ENCODE data around the gene FAM53A. TPM values are rescaled to one million over a fixed set of nuclear protein-coding genes. Genes with fewer than 3 reads are reported as not detected.

Gene FAM53A
- total RNA-seq, 4 donors from 2014 or later: 6.1 to 33.7 (median 13.6) TPM

- peaks cover 0 to 44% (median 0%) of the 10 kb centered on the region in 3 donors for H3K36me3 ChIP-seq
- peak overlapping the region in 1 of 4 donors; percentile 3 for H3K4me3 ChIP-seq
- DNase-seq (ENCODE audit: low spot score in 2 of 2): no peak
- 90 to 94% methylated on average over 27 to 31 of the region's 31 CpGs for WGBS, 2 donors
- no peaks in the 10 kb centered on the region for H3K27me3 ChIP-seq
- H3K9me3 ChIP-seq: no peaks in the 10 kb centered on the region
- H3K4me1 ChIP-seq: peaks cover 0 to 31% (median 7%) of the 10 kb centered on the region in 4 donors
- peak overlapping the region in 2 of 4 donors; percentile 30 to 44 for H3K27ac ChIP-seq
- no peak for TF ChIP-seq POLR2A (IDR thresholded peaks at IDR 0.05)
- TF ChIP-seq EP300 (IDR thresholded peaks at IDR 0.05): no peak
- TF ChIP-seq CTCF (IDR thresholded peaks at IDR 0.05): no peak
These were observed 44.2 kb upstream of the FAM53A start for GRCh38 chr4:1728061-1728980.

- Histone ChIP-seq H3K27ac (peak overlapping the region in 2 of 4 donors; percentile 34 to 46), H3K4me1 (peaks cover 0 to 32% (median 7%) of the 10 kb centered on the region in 4 donors), H3K9me3 (no peaks in the 10 kb centered on the region), H3K4me3 (peak overlapping the region in 1 of 4 donors; percentile 3), H3K36me3 (peaks cover 0 to 44% (median 0%) of the 10 kb centered on the region in 3 donors), H3K27me3 (no peaks in the 10 kb centered on the region)
- WGBS, 2 donors: 67 to 72% methylated on average over 17 to 18 of the region's 18 CpGs
- TF ChIP-seq CTCF (IDR thresholded peaks at IDR 0.05) (no peak), POLR2A (IDR thresholded peaks at IDR 0.05) (no peak), EP300 (IDR thresholded peaks at IDR 0.05) (no peak)
- DNase-seq (ENCODE audit: low spot score in 2 of 2): peak; percentile 27 to 49
These were observed 43.3 kb upstream of the FAM53A start for GRCh38 chr4:1727117-1728031.

GRCh38 chr4:1726146-1726934 is 42.2 kb upstream of the FAM53A start:
- H3K9me3 ChIP-seq: no peaks in the 10 kb centered on the region
- TF ChIP-seq CTCF (IDR thresholded peaks at IDR 0.05) (peak; percentile 89 to 96 (median 95)), POLR2A (IDR thresholded peaks at IDR 0.05) (no peak)
- H3K4me1 ChIP-seq: peaks cover 0 to 42% (median 16%) of the 10 kb centered on the region in 4 donors
- H3K4me3 ChIP-seq: no peak overlapping the region
- WGBS, 2 donors: 51 to 55% methylated on average over 12 to 16 of the region's 17 CpGs
- H3K36me3 ChIP-seq: peaks cover 0 to 37% (median 0%) of the 10 kb centered on the region in 3 donors
- no peaks in the 10 kb centered on the region for H3K27me3 ChIP-seq
- H3K27ac ChIP-seq: peak overlapping the region in 2 of 4 donors; percentile 34 to 46
- DNase-seq (ENCODE audit: low spot score in 2 of 2): peak; percentile 87 to 94

- WGBS, 2 donors: 88 to 89% methylated on average over 6 to 10 of the region's 10 CpGs
- Histone ChIP-seq H3K4me3 (no peak overlapping the region), H3K9me3 (no peaks in the 10 kb centered on the region), H3K4me1 (peaks cover 0 to 42% (median 16%) of the 10 kb centered on the region in 4 donors), H3K36me3 (peaks cover 0 to 29% (median 0%) of the 10 kb centered on the region in 3 donors), H3K27ac (no peak overlapping the region), H3K27me3 (no peaks in the 10 kb centered on the region)
- no peak for TF ChIP-seq EP300 (IDR thresholded peaks at IDR 0.05)
- no peak for TF ChIP-seq POLR2A (IDR thresholded peaks at IDR 0.05)
- TF ChIP-seq CTCF (IDR thresholded peaks at IDR 0.05): no peak
- DNase-seq (ENCODE audit: low spot score in 2 of 2): no peak
These were observed 41.4 kb upstream of the FAM53A start for GRCh38 chr4:1725521-1725920.
